GM19193 (cell line): ENCODE measurements around the gene SUDS3.

Experiments used
- POLR2A ChIP-seq: IDR thresholded peaks from 4 replicates; pipeline ENCODE4 v1.6.1; 2011; ENCODE audit not compliant: insufficient read depth, insufficient read length; ENCODE audit errors: extremely low read depth

SUDS3 gene

DNA sequence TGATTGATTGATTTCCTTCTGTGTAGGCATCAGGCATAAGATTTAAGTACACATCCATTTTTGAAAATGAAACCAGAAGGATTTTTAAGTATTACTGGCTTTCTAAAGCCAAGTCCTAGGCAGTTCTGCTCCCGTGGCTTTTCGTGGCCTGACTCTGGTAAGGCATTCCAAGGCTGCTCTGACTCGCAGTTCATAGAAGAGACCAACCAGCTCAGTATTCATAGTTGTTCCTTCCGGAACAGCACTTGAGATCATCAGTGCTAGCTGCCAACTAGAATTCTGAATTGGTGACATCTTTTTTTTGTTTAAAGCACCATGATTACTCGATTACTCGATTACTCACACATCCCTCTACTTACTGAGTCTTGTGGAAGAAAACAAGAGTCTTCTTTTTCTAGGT is 25.9 kb downstream of the SUDS3 start:
- TF ChIP-seq POLR2A: no peak

DNA sequence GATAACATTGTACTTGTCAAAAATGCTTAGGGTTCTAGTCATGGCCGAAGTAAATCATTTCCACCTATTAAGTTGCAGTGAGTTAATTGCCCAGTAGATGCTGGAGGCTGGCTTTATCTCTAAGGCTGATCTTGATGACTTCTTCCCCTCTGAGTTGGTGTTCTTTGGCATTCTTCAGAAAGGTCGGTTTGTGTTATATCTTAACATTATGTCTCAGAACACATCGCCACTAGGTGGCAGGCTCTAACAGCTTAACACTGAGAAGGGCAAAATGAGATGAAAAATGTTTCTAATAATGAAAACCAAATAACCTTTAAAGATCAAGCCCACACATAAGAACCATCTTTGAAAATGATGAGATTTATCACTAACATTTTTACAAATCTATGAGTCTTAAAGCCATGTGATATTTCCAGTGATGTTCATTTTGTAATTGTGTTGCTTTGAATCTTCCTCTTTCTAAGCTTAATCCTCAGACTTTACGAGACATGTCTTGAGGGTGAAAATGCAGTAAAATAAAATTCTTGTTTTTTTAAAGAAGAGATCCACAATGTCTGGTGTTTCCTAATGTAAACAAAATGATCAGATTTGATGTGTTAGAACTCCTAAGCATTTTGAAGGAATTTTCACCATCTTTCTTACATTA is 28.6 kb downstream of the SUDS3 start:
- no peak for TF ChIP-seq POLR2A

DNA sequence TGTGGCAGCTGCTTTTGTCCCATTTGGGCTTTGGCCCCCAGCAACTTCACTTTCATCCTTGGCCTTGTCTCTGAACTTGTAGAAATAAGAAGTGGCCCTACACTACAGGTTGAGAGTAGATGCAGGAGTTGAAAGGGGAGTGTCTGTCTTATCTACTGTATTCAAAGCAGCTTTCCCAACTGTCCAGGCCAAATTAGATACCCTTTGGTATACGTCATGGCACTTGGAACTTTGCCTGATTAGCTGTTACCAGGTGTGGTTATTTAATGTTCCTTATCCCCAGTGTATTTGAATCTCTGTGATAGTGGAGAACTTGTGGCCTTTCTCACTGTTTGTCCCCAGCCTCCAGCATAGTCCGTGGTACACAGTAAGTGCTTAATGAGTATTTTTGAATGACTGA is 33.5 kb downstream of the SUDS3 start:
- TF ChIP-seq POLR2A: no peak

DNA sequence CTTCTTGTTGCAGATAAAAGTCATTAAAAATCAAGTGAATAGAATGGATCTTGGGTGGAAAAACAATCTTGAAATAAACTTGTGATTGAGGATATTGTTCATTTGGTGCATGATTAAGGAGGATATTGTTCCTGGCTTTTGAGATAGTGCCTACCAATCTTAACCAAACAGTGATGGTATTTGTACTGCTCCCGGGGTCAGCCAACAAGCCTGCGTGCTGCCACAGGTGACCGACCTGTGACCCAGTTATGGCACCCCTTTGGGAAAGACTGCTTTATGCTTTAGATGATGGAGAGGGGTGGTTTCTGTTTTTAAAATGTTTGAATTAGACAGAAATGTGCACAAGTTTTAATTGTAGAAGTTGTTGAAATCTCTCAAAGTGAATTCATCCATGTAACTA is 41.6 kb downstream of the SUDS3 start:
- TF ChIP-seq POLR2A: no peak

DNA sequence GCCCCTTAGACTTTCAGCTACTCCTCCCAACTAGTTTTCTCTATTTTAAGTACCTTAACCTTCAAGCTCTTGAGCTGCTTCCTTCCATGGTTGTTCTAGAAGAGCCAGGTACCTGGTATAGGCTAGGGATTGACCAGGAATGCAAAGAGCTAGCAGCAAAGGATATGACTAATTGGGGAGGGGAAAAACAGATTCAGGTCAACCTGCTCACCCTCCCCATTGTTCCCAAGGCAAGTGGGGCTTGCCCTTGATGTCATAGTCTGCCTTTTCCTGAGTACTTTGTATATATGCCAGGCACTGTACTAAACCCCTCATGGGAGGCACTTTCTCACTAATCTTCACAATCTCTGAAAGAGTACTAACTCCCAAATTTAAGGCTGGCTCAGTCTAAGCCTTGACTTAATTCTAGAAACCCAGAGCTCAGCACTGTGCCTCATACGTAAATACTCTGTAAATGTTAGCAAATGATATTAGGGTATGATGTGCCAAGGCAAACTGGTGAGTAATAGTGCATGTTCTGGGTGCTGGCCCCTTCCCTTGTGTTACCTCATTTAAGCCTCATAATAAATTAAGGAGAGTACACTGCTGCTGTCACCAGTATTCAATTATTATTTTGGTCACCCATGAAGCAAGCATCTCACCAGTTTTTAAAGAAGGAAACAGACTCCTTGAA is 42.2 kb downstream of the SUDS3 start:
- no peak for TF ChIP-seq POLR2A

DNA sequence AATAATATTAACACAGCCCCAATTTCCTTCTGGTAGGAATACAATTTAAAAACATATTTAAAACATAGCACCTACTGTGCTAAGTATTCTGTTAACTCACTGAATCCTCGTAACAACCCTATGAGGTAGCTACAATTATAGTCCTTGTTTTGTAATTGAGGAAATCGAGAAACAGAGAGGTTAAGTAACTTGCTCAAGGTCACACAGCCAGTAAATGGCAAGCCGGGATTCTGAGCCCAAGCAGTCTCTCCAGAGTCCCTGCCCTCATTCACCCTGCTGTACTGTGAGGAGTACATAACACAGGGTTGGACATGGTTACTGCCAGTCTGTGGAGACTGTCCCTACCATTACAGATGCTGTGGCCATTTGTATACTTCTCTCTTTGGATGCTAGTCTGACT is 44.3 kb downstream of the SUDS3 start:
- TF ChIP-seq POLR2A: no peak

DNA sequence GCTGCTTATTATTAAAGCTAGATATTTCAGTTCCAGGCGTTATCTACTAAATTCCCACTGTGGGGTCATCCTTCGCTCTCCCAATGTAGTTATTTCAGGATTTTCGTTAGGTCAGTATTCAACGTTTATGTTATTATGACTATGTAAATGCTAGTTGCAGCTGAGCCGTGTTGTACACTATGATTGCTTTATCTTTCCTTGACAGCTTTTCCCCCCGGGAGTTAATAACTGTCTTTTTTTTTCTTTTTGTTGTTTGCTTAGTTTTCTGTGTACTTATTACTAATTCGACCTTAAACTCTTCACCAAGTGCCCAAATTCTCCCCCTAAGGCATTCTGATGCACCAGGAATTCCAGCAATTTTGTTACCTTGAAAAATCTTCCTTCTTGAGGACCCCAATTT is 48.5 kb downstream of the SUDS3 start:
- no peak for TF ChIP-seq POLR2A

DNA sequence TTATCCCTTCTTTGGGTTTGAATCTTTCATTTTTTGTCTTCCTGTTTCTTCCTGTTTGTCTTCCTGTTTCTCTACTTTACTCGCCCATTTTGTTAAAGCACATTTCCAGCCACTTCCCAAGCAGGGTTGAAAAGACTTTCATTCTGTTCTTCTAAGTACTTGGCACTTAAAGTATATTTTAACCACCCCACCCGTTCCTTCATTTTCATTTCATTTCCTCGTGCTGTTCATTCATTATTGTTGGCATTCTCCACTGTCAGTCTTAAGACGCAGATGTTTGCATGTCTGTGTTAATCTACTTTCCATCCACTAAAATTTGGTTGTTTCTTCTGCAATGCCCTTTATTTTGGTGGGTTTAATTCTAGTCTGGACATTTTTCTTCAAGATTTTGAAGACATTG is 49.0 kb downstream of the SUDS3 start:
- no peak for TF ChIP-seq POLR2A

DNA sequence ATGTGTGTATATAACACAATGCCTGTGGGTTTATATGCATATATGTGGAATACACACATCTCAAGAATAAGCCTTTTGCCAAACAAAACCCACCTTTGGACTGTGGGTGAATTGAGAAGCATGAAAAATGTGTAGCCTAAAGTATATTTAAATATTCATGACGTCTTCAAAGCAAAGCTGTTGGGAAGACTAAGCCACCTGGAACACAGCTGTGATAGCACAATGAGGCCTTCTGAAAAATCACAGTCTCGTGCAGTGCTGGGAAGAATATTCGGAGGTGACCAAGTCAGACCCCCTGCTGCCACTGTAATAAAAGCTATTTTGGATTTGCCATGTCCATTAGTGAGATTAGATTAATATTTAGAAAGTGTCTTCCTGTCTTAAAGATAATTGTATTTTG is 51.5 kb downstream of the SUDS3 start:
- TF ChIP-seq POLR2A: no peak

DNA sequence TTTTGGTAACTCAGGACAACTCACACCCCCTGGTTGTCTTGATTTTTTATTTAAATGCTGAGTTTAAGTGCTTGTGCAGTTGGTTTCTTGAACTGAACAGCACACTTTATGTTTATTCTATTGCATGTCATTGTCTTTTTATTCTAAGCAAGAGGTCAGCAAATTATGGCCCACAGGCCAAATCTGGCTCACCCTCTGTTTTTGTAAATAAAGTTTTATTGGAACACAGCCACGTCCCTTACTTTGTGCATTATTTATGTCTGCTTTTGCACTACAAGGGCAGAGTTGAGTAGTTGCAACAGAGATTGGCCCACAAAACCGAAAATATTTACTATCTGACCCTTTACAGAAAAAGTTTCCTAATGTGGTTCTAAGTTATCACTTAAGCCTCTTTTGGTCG is 52.3 kb downstream of the SUDS3 start:
- TF ChIP-seq POLR2A: no peak

DNA sequence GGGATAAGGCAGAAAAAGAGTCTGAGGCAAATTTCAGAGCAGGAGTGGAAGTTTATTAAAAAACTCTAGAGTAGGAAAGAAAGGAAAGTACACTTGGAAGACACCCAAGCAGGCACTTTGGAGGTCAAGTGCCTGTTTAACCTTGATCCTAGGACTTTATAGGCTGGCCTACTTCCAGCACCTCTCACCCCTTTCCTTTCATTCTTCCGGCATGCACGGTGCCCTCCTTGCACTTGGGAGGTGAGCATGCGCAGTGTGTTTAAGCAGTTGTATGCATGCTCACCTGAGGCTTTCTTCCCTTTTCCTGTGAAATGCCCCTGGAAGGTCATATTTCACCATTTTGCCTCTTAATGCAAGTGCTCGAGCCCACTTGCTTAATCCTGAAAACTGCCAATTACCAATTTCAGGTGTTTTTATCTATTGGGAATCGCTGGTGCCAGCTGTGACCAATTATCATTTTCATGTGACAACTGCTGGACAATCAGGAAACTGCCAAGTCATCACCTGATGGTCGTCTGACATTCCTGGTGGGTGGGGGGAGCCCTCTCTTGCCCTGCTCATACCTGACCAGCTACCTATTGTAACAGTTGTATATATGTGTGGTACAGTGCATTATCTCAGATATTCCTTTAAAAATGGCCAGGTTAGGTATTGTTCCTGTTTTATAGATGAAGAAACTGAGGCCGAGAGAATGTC is 53.5 kb downstream of the SUDS3 start:
- no peak for TF ChIP-seq POLR2A

DNA sequence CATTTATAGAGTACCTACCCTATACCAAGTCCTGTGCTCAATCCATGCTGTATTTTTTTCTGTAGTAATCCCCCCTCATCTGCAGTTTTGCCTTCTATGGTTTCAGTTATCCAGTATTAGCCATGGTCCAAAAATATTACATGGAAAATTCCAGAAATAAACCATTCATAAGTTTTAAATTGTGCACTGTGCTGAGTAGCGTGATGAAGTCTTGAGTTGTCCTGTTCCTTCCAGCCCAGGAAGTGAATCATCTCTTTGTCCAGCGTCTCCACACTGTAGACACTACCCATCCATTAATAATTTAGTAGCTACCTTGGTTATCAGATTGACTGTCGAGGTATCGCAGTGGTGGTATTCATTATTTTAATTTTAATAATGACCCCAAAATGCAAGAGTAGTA is 54.2 kb downstream of the SUDS3 start:
- TF ChIP-seq POLR2A: no peak

DNA sequence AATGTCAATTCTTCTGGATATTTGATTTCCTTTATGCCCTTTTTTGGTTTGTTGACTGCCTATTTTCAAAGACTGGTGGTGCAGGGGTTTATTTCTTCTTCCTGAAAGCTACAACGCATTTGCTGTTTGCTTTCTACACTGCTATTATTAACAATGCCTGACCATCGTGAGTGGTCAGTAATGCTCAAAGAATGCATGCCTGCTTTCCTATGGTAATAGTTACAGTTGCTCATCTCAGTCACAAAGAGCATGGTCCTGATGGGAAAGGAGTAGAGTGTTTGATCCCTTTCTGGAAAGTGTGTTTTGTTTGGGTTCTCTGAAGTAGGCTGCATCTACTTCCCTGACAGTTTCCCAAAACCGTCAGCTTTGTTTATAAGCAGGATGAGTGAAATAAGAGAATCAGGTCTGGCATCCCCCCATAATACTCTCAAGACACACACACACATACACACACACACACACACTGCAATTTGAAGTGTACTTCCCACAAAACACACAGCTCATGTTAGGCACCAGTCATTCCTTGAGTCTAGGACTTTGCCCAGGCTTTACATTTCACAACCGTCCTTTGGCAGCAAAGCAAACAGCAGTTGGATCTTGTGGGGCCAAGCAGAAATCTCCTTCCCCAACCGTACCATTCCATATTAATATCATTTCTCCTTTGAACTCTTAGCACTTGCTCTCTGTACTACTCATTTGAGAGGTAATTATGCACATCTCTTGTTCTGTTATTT is 56.6 kb downstream of the SUDS3 start:
- TF ChIP-seq POLR2A: no peak

DNA sequence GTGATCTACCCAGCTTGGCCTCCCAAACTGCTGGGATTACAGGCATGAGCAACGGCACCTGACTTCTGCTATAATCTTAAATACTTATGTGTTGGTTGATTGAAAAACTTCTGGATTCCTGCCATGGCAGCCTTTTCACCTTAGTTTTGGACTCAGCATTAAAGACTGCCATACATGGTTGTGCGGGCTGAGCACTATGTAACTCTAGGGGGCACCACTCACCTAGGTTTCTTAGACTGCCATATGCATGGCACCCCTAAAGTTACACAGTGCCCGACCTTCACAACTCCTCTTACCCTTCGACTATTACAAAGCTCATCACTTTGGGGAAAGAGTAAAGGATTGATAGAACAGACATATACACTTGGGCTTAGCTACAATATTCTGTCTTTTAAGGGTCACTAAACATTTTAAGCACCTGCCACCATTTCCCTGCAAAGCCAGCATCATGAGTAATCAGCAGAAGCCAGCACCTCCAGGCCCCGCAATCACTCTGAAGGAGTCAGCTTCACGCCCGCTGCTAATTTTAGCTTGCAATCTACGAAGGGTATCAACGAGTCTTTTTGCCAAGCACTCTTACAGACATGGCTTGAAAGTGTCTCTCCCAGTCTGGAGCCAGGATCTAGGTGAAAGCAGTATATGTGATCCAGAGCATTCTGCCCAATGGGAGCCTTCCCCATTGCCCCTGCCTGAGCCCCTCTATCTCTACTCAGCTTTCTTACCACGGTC is 59.8 kb downstream of the SUDS3 start:
- no peak for TF ChIP-seq POLR2A

DNA sequence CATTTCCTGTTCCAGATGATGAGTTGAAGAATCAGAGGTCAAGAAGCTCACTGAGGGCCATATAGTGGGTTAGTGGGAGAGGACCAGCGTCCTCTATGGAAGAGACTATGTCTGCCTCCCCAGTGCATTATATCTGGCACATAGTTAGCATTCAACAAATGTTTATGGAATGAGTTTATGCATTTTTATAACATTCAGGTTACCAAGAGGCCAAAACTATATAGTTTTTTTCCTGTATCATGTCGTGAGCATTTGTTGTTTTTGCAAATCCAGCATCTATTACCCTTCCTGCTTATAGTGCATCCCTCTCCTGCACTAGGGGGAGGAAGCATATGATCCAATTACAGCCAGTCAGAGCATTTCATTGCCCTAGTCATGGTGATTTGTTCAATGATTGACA is 60.6 kb downstream of the SUDS3 start:
- TF ChIP-seq POLR2A: no peak
